CD4-positive, alpha-beta T cell treated with Interleukin-1 beta for 1 hour (primary cell): Measurements from ENCODE around the gene SHC1.

Source experiments
- DNase-seq, 2 donors: peaks; one replicate each; pipeline ENCODE4 v3.0.0-alpha.2; 2020 to 2022

Gene SHC1

DNA sequence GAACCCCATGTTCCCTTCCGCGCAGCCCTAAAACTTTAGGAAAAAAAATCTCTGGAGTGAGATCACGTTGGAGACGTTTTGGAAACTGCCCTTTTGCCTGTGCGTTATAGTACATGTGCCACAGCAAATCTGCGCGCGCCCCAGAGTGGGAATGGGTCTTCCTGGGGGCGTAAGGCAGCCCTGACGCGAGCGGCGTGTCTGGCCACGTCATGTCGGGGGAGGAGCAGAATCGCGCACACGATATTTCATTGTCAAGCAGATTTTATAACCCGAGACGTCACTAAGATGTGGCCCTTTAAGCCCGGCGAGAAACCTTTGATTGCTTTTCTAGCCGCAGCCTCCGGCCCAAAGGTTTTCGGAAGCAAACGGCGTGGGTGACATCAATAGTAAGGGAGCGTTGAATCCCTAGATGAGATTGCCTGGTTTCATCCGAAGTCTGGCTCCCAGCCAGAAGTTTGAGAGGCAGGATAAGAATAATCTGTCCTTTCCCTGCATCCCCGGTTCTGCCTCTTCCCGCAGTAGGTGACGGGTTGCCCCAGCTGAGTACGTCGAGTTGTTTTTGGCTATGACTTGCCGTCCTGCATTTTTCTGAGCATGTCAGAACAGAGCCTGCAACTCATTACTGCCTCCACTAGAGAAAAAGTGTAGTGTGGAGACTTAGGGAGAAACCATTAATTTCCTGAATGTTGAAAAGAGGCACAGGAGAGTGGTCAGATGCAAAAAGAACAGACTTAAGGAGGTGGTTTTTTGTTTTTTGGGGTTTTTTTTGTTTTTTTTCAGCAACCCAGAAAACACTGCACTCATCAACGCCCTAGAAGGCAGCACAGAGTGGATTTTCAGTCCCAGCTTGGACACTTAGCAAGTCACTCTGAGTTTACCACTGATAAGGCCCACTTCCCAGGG lies 33.2 kb downstream of the SHC1 start:
- DNase-seq, result peak; percentile 92 to 93

DNA sequence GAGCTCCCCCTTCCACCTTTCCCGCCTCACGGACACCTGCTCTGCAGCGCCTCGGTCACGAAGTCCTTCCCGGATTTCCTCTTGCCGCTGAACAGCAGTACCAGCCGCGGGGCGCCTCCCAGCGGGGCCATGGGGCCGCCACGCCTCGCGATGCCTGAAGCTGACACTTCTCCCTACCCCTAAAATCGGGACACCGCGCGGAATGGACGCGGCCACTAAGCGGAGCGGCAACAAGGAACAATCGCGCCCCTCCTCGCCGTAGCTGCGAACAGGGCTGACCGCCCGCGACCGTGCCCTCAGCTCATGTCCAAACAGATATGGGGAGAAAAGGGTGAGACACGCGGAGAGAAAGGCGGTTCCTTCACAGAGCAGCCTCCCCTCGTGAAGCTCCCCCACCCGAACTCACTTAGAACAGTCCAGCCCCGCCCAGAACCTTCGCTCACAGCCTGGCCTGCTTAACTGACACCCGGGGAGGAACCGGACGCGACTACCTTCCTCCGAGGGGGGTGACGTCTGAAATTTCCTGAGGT lies 33.9 kb downstream of the SHC1 start, which contains the start of gene PMVK:
PMVK (minus strand) TSS at position 165 of the 530 bp plus-strand sequence; CDS start at position 131, 34 bp downstream.
- DNase-seq, result peak; percentile 94 to 96

DNA sequence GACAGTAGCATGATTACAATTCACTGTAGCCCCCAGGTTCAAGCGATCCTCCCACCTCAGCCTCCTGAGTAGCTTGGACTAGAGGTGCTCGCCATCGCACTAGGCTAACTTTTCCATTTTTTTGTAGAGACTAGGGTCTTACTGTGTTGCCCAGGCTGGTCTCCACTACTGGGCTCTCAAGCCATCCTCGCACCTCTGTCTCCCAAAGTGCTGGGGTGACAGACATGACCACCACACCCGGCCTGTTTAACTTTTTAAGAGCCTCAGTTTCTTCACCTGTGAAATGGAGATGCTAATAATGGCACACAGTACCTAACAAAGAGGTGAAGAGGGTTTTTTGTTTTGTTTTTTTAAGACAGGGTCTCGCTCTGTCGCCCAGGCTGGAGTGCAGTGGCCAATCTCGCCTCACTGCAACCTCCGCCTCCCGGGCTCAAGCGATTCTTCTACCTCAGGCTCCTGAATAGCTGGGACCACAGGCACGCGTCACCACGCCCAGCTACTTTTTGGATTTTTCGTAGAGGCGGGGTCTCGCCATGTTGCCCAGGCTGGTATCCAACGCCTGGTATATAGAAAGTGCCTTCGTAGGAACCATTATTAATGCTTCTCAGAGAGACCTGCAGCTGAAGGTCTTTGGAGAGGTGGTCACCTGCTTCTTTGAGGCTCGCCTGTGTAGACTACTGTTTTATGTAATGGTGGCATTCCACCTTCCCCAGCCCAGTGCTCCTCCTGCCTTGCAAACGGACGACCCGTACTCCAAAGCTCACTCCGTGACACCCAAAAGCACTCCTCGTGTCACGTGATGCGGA lies 34.6 kb downstream of the SHC1 start:
- peak in 1 of 2 donors; percentile 47 for DNase-seq

DNA sequence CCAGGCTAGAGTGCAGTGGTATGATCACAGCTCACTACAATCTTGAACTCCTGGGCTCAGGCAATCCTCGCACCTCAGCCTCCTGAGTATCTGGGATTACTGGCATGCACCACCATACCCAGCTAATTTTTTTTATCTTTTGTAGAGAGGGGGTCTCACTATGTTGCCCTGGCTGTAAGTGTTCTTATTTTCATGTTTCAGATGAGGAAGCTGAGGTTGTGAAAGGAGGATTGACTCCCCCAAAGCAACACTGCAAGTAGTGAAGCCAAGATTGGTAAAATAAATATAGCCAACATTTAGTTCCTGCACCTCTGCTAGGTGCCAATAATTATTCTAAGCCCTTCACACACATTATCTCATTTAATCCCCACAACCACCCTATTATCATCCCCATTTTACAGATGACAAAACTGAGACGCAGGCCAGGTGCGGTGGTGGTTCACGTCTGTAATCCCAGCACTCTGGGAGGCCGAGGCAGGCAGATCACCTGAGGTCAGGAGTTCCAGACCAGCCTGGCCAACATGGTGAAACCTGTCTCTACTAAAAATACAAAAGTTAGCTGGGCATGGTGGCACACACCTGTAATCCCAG lies 36.1 kb downstream of the SHC1 start:
- no peak for DNase-seq

DNA sequence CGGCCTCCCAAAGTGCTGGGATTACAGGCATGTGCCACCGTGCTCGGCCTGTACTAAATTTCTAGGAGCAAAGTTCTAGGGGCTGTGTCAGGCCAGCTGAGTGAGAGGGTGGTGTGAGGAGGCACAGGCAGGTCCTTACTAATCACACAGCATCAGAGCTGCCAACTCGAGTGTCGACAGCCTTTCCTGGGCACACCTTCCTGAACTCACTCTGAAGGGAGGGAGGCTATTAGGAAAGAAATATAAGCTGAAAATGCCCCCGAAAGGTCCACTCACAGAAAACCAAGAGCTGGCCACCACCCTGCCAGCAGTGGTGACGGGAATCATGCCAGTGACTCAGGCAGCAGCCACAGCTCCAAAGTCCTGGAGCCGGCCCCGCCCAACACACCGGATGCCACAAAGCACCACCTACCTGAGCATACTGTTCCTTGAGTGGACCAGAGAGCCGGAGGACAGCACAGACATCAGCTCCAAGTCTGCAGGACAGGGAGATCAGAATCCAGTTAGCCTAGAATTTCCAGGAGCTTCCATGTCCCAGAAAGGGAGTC lies 38.5 kb downstream of the SHC1 start:
- no peak for DNase-seq

DNA sequence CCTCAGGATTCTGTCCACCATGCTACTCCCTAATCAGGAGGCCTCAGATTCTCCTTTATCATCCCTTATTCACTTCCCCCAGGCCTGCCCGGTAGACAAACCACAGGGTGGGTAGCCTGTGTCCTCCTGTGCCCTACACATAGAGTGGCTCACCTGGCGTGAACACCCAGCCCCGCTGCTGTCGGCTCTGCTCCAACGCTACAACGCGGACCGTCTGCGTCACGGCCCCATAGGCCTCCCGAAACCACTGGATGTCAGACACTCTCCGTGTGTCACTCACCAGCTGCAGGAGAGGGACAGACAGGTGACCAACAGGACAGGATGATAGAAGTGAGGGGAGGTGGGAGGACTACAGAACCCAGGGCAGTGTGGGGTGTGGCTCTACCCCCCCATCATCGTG lies 44.3 kb downstream of the SHC1 start:
- no peak for DNase-seq

DNA sequence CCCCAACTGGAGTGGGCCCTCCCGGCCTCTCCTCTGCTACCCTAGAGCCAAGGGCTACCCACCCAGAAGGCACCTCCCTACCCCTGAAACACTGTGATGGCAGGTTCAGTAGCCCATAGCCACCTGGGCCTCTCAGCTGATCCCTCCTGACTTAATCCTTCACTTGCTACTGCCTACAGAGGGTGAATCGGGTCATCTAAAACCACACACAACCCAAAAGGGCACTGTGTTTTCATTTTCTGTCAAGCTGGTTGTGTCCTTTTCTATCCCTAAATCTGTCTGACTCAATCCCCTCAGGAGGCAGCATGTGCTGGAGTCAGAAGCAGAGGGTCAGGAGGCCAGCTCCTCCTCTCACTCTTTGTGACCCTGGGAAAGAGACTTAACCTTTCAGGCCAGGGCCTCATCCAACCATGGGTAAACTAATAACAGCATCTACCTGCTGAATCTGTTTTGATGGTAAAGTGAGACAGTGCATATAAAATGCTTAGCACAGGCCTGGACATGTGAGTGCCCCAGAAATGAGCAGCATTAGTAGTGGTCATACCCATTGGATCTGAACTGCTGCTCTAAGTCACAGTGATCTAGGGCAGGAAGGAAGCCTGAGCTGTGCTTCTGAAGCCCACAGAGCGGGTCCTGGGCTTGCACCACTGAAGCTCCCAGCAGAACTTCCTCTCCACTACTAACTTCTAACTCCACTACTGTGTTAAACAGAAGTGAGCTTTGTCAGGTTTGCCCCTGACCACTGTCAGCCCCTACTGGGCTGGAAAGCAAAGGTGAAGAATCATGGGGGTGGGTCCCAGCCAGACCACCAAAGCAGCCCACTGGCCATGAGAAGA lies 45.0 kb downstream of the SHC1 start:
- no peak for DNase-seq

DNA sequence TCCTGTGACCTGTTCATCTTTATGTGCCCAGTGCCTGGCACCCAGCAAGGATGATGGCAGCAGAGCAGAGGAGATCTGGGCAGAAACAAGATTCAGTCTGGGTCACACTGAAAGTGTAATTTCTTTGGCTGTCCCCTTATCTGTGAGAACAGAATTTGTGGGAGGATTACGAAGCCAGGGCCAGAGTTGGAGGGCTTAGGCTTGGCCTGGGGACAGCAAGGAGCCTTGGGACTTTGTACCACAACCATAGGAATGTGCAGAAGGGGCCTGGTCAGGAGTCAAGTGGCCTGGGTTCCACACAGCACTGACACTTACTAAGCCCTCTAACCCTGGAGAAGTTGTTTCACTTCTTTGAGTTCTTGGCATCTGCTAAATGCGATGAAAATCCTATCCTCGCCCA lies 46.9 kb downstream of the SHC1 start:
- DNase-seq, result no peak

DNA sequence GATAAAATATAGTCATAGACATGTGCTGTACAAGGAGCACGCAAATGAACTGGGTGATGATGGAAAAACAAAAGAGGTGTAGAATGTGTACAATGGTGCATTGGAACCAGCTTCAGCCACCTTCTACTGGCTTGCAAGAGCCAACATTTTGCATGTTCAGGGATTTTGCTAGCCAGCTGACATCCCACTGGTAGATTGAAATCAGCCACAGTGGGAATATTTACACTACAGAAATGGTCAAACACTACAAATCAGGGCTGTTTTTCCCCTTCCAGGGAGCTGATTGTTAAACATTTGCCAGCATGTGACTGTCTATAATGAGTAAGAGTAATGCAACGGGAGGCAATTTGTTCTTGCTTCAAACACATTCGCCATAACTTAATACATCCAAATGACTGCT lies 57.3 kb downstream of the SHC1 start:
- no peak for DNase-seq

DNA sequence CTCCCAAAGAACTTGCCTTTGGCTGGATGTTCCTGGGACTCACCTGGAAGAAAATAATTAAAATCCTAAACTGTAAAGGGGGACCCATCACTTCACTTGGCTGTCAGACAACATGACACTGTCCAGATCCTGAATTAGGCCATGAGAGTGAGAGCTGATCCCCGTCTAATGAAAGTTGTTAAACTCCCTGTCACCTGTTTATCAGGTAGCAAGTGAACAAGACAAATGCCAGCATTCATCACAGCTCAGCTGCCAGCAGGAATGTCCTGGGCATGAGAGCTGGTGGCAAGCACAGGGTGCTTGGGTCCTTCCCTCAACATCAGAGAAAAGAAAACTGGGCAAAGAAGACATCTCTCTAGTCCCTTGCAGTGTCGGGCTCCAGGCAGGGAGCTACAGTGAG lies 57.8 kb downstream of the SHC1 start:
- DNase-seq, result no peak
